ENCODE measurements around the gene SORL1-AS1.
A peak's percentile ranks its signal among the peaks of the same experiment; 100 is the strongest.

The SORL1-AS1 gene

DNA sequence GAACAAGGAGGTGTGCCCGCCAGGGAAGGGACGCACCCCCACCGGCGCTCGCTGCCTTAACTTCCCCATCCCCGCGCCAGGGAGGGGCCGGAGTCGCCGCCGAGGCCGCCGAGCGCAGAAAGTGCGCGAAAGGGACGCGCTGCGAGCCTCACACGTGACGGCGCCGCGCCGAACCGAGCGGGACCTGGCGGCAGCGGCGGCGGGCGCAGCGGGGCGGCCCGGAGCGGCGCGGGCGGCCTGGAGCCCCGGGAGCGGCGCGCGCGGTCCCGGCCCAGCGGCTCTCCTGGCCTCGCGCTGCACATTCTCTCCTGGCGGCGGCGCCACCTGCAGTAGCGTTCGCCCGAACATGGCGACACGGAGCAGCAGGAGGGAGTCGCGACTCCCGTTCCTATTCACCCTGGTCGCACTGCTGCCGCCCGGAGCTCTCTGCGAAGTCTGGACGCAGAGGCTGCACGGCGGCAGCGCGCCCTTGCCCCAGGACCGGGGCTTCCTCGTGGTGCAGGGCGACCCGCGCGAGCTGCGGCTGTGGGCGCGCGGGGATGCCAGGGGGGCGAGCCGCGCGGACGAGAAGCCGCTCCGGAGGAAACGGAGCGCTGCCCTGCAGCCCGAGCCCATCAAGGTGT lies 670 bp downstream of the SORL1-AS1 start, which contains the start of gene SORL1:
Gene SORL1, plus strand, starts transcription at position 329 of the 623 bp plus-strand sequence. Its CDS starts 18 bp downstream, at position 347.
- Mint-ChIP-seq H3K9me3 (no peaks in the 10 kb centered on the region), H3K4me3 (peak within 1 kb of the TSS; percentile 98), H3K27me3 (peaks cover 10% of the 10 kb centered on the region), H3K27ac (peak within 1 kb of the TSS; percentile 94), H3K36me3 (no peaks in the 10 kb centered on the region), H3K4me1 (peaks cover 43% of the 10 kb centered on the region)
- peak; percentile 52 to 59 for DNase-seq (ENCODE audit: low spot score in 2 of 2)
- peak; percentile 67 for ATAC-seq (ENCODE audit: low read depth)

DNA sequence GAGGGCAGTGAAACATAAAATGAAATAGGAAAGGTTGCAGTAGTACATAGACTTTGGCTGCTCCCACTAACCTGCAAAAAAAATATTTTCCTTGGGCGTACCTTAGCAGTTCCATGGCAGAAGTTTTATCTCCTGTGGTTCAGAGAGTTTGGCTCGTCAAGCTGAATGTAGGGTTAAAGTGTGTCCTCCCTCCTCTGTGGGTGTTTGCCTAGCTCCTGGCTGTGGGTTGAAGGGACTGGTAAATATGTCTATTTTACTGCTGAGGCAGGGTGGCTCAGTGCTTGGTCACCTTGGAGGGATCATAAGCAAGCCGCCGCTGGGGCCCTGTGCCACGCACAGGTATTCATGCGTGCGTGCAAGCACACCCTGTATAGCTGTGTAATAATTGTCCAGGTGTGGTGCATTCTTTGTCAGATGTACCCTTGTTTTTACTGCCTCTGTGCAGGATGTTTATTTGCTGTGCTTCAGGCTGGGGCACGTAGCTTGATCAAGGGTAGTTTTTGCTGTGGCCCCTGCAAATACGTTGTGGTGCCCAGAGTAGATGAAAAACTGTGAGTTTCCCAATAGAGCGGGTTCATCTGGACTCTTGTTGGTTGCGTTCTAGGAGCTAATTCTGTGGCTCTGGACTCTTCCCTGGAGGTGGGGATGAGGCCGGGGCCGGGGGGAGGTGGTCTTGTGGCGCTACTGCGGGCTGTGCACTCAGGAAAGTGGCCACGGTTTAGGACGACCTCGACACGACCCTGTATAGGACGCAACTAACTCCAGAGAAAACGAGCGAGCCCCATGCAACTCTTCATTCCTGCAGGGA lies 1.4 kb downstream of the SORL1-AS1 start:
- peaks cover 10% of the 10 kb centered on the region for H3K27me3 Mint-ChIP-seq
- DNase-seq (ENCODE audit: low spot score in 2 of 2) (no peak), ATAC-seq (ENCODE audit: low read depth) (peak; percentile 4)
- H3K4me3 Mint-ChIP-seq, result peak overlapping the region; percentile 98
- H3K4me1 Mint-ChIP-seq, result peaks cover 47% of the 10 kb centered on the region
- H3K27ac Mint-ChIP-seq, result peak overlapping the region; percentile 35
- no peaks in the 10 kb centered on the region for H3K36me3 Mint-ChIP-seq
- H3K9me3 Mint-ChIP-seq, result no peaks in the 10 kb centered on the region

DNA sequence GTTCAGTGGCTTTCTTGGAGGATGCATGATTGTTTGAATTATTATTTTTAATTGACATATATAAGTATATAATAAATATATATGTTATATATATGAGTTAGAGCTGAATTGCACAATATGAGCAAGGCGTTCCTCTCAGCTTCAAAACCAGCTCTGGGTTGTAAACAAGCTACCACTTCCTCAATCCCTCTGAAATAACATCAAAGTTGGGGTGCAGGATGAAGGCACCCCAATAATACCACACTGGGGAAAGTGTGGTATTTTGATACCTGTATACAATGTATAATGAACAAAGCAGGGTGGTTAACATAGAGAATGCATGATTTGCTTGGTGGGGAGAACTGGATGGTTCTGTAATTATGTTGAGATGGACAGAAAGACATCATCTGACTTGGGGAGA lies 2.4 kb downstream of the SORL1-AS1 start:
- DNase-seq (ENCODE audit: low spot score in 2 of 2) (no peak), ATAC-seq (ENCODE audit: low read depth) (no peak)
- no peaks in the 10 kb centered on the region for H3K36me3 Mint-ChIP-seq
- peaks cover 55% of the 10 kb centered on the region for H3K4me1 Mint-ChIP-seq
- peaks cover 10% of the 10 kb centered on the region for H3K27me3 Mint-ChIP-seq
- peak overlapping the region; percentile 98 for H3K4me3 Mint-ChIP-seq
- H3K9me3 Mint-ChIP-seq, result no peaks in the 10 kb centered on the region
- H3K27ac Mint-ChIP-seq, result no peak overlapping the region

DNA sequence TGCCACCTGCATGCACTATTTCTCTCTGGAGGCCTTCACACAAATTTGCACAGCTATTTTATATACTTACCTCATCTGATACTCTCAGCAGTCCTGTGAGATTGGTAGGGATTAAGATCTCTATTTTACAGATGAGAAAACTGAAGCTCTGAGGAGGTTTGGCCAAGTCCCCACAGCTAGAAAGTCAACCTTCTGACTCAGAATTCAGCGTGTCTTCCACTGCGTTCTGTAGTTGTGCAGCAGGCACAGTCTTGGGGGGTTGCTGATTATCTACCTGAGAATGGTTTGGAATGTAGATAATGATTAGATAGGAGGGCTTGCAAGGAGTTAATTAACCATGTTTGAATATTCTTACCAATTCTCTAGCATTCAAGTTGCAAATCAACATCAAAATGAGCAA lies 3.1 kb downstream of the SORL1-AS1 start:
- H3K9me3 Mint-ChIP-seq, result no peaks in the 10 kb centered on the region
- no peak overlapping the region for H3K27ac Mint-ChIP-seq
- peaks cover 10% of the 10 kb centered on the region for H3K27me3 Mint-ChIP-seq
- DNase-seq (ENCODE audit: low spot score in 2 of 2) (no peak), ATAC-seq (ENCODE audit: low read depth) (no peak)
- H3K4me3 Mint-ChIP-seq, result no peak overlapping the region
- H3K4me1 Mint-ChIP-seq, result peaks cover 54% of the 10 kb centered on the region
- no peaks in the 10 kb centered on the region for H3K36me3 Mint-ChIP-seq

DNA sequence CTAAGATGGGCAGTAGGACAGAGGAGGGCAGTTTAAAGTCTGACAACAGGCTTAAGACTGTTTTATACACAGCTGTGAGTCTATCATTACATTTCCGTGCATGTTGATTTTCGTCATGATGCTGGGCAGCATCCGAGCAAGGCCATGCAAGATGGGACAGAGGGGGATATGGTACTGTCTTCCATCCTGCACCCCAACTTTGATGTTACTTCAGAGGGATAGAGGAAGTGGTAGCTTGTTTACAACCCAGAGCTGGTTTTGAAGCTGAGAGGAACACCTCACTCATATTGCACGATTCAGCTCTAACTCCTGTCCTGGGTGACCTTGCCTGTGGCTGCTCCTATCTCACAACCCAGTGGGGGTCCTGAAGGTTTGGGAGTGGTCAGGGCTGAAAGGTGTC lies 3.6 kb downstream of the SORL1-AS1 start:
- Mint-ChIP-seq H3K4me3 (peak overlapping the region; percentile 43), H3K36me3 (no peaks in the 10 kb centered on the region), H3K27me3 (peaks cover 10% of the 10 kb centered on the region), H3K9me3 (no peaks in the 10 kb centered on the region), H3K27ac (peak overlapping the region; percentile 29), H3K4me1 (peaks cover 54% of the 10 kb centered on the region)
- DNase-seq (ENCODE audit: low spot score in 2 of 2) (no peak), ATAC-seq (ENCODE audit: low read depth) (no peak)

DNA sequence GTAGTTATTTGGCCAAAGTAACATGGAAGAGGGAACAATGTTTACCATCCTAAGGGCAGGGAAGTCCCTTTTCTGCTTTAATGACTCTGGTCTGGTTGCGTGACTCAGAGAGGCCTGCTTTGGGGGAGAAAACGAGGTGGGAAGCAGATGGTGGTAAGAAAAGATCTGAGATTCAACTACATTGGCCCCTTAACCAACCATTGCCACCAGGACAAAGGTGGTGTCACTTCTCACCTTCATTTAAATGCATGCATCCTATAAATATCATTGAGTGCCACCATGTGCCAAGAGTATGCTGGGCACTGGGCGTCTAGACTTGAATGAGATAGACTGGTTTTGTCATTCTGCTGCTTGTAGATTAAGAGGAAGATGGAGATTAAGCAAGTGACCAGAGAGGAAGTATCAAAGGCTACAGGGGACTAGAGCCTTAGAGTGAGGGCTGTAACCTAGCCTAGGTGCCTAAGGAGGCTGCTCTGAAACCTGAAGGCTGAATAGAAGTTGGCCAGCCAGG lies 4.3 kb downstream of the SORL1-AS1 start:
- DNase-seq (ENCODE audit: low spot score in 2 of 2) (no peak), ATAC-seq (ENCODE audit: low read depth) (no peak)
- Mint-ChIP-seq H3K27me3 (peaks cover 10% of the 10 kb centered on the region), H3K4me1 (peaks cover 54% of the 10 kb centered on the region), H3K4me3 (no peak overlapping the region), H3K36me3 (no peaks in the 10 kb centered on the region), H3K27ac (no peak overlapping the region), H3K9me3 (no peaks in the 10 kb centered on the region)

DNA sequence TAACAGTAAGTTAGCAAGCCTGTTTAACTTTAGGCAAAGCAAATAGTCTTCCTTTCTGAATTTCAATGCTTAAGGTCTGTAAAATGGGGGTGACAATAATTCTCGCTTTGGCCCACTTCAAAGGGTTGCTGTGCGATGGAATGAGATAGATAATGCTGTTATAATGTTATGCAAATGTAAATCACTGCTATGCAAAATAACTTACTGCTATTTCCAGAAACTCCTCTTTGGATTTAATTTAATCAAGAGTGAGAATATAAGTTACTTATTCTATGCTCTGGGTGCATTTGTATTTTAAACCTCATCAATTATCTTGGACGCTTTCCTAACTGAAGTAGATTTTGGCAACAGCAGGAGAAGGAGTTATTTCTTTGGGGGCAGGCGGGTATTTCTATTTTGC lies 4.8 kb downstream of the SORL1-AS1 start:
- no peaks in the 10 kb centered on the region for H3K9me3 Mint-ChIP-seq
- peaks cover 10% of the 10 kb centered on the region for H3K27me3 Mint-ChIP-seq
- no peak overlapping the region for H3K4me3 Mint-ChIP-seq
- H3K27ac Mint-ChIP-seq, result no peak overlapping the region
- ATAC-seq (ENCODE audit: low read depth) (no peak), DNase-seq (ENCODE audit: low spot score in 2 of 2) (no peak)
- H3K4me1 Mint-ChIP-seq, result peaks cover 51% of the 10 kb centered on the region
- H3K36me3 Mint-ChIP-seq, result no peaks in the 10 kb centered on the region

DNA sequence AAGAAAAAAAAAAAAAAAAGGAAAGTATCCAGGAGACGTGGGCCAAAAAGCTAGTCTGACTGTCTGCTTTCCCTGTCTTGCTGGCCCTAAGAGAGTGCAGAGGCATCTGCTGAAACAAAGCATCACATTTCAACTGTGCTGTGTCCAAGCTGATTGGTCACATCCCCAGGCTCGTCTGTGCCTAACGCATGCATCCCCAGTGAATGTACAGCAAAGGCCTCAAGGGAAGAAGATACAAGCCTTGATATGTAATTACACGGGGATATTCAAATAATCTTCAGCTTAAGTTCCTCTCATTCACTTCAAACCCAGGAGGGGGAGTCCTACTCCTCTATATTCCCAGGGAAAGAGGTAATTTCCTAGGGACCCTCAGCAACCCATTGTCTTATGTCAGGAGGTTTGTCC lies 6.0 kb downstream of the SORL1-AS1 start:
- Mint-ChIP-seq H3K4me3 (no peak overlapping the region), H3K36me3 (no peaks in the 10 kb centered on the region), H3K9me3 (no peaks in the 10 kb centered on the region), H3K27me3 (peaks cover 6% of the 10 kb centered on the region), H3K4me1 (peaks cover 45% of the 10 kb centered on the region), H3K27ac (peak overlapping the region; percentile 7)
- ATAC-seq (ENCODE audit: low read depth) (no peak), DNase-seq (ENCODE audit: low spot score in 2 of 2) (no peak)

DNA sequence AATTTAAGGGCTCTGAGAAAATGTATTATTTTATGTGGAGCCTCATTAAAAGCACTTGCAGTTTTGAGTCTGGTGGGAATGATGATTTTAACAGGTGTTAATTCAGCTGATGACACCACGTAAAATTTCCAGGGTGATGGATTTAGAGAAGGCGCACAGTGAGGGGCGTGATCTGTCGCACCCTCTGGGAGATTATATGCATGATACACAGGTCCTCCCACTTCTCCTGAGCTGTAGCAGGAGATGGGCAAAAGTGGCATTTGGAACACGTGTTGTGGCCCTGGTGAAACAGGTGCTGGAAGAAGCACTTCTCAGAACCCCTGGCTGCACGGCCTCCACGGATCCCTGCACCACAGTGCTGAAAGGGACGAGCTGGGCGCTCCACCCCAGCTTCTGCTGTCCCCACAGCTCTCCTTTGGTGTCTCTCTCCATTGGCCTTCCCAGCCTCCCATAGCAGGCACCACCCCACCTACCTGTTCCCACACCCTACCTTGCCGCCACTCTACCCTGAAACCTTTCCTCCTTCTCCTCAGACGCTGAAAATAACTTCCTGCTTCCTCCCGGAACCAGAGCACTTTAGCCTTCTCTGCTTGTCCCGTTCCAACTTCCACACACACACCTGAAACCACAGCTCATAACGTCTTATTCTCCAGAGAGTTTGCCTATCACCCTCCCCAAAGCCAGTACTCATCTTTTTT lies 7.5 kb downstream of the SORL1-AS1 start:
- Mint-ChIP-seq H3K36me3 (no peaks in the 10 kb centered on the region), H3K9me3 (no peaks in the 10 kb centered on the region), H3K27ac (peak overlapping the region; percentile 7), H3K4me3 (peak overlapping the region; percentile 6), H3K27me3 (peaks cover 2% of the 10 kb centered on the region), H3K4me1 (peaks cover 31% of the 10 kb centered on the region)
- ATAC-seq (ENCODE audit: low read depth), result no peak
- DNase-seq (ENCODE audit: low spot score in 2 of 2), result no peak

DNA sequence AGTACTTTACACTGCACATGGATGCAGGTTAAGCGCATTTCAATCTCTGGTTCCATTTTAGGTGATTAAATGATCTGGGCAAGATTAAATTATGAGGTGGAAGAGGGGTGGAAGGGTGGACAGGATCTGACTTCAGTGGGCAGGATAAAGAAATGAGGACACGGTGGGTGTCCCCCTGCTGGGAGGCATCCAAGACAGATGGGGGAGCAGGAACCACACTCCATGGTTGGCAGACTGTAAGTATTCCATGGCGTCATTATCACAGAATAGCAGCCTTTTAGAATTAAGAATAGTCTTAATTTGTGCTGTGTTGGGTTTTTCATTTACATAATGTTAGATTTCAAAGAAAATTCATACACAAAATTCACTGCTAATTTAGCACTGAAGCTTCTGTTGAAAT lies 8.2 kb downstream of the SORL1-AS1 start:
- DNase-seq (ENCODE audit: low spot score in 2 of 2), result no peak
- no peak for ATAC-seq (ENCODE audit: low read depth)
- Mint-ChIP-seq H3K9me3 (no peaks in the 10 kb centered on the region), H3K4me3 (no peak overlapping the region), H3K27ac (no peak overlapping the region), H3K36me3 (no peaks in the 10 kb centered on the region), H3K27me3 (peaks cover 2% of the 10 kb centered on the region), H3K4me1 (peaks cover 29% of the 10 kb centered on the region)

DNA sequence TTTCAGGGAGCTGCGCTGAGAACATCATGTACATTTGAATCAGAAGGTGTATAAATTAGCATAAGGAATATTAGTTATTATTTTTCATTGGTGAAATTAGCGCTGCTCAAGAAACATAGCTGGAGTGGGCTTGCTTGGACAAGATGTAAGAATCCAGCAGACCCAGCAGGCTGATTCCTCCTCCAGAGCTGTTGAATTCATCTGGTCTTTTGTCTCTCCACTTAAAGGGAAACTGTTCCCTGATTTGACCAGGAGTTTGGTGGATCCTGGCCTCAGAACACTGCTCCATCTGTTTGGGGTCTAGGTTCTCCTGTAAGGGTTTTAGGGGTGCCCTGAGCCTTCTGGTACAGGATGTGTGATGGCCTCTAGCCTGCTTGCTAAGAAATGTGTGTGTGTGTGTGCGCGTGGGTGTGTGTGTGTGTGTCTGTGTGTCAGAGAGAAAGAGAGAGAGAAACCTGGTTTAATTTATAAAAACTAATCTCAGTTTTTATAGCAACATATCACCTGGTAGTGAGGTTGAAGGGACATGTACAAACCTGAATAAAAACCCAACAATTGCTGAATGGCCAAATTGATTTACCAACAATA lies 9.0 kb downstream of the SORL1-AS1 start:
- no peak overlapping the region for H3K4me3 Mint-ChIP-seq
- H3K4me1 Mint-ChIP-seq, result peaks cover 25% of the 10 kb centered on the region
- no peaks in the 10 kb centered on the region for H3K27me3 Mint-ChIP-seq
- H3K9me3 Mint-ChIP-seq, result no peaks in the 10 kb centered on the region
- DNase-seq (ENCODE audit: low spot score in 2 of 2) (no peak), ATAC-seq (ENCODE audit: low read depth) (no peak)
- no peaks in the 10 kb centered on the region for H3K36me3 Mint-ChIP-seq
- no peak overlapping the region for H3K27ac Mint-ChIP-seq

DNA sequence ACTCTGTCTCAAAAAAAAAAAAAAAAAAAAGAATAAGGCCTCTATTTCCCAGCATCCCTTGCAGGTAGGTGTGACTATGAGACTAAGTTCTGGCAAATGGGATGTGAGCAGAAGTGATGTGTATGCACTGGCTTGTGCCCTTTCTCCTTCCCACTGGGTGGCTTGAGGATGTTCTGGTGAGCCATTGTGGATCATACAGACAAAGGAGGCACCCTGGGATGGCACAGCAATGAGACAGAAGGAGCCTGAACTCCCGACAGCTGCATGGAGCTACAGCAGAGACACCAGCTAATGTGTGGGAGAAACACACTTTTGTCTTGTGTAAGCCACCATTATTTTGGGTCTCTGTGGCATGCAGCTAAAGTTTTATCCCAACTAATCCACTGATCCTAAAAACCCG lies 11.2 kb downstream of the SORL1-AS1 start:
- H3K27me3 Mint-ChIP-seq, result peaks cover 2% of the 10 kb centered on the region
- ATAC-seq (ENCODE audit: low read depth) (no peak), DNase-seq (ENCODE audit: low spot score in 2 of 2) (no peak)
- H3K36me3 Mint-ChIP-seq, result no peaks in the 10 kb centered on the region
- H3K9me3 Mint-ChIP-seq, result no peaks in the 10 kb centered on the region
- H3K4me3 Mint-ChIP-seq, result no peak overlapping the region
- peaks cover 10% of the 10 kb centered on the region for H3K4me1 Mint-ChIP-seq
- no peak overlapping the region for H3K27ac Mint-ChIP-seq

DNA sequence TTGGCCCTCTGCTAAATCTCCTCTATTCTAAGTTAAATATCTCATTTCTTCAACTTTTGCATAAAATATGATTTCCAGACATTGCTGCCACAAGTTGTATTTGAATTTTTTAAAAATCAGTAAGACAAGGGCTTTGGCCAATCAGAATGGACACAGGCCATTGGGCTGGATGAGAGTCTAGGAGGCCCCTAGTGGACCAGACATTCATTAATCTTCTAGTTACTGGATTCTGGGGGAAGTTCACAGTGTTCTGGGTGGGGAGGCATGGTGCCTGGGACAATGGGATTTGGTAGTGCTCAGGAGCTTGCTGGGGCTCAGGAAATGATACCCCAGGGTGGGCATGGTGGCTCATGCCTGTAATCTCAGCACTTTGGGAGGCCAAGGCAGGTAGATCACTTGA lies 13.0 kb downstream of the SORL1-AS1 start:
- no peak for DNase-seq (ENCODE audit: low spot score in 2 of 2)
- Mint-ChIP-seq H3K4me1 (no peaks in the 10 kb centered on the region), H3K27ac (no peak overlapping the region), H3K36me3 (no peaks in the 10 kb centered on the region), H3K27me3 (peaks cover 2% of the 10 kb centered on the region), H3K9me3 (no peaks in the 10 kb centered on the region), H3K4me3 (no peak overlapping the region)
- ATAC-seq (ENCODE audit: low read depth), result no peak

DNA sequence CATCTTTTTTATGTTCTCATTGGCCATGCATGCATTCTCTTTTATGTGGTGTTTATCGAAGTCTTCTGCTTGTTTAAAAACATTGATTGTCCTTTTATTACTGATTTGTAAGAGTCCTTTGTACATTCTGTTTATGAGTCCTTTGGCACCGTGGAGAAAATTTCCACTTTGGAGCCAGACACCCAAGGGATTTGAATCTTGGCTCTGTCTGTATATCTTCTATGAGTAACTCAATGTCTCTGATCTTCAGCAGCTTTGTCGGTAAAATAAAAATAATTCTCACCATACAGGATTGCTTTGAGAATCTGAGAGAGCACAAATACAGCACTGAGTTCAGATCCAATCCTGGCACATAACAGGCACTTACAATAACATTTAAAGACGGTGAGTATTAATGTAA lies 13.4 kb downstream of the SORL1-AS1 start:
- no peaks in the 10 kb centered on the region for H3K9me3 Mint-ChIP-seq
- H3K4me3 Mint-ChIP-seq, result no peak overlapping the region
- no peak overlapping the region for H3K27ac Mint-ChIP-seq
- H3K27me3 Mint-ChIP-seq, result peaks cover 2% of the 10 kb centered on the region
- no peaks in the 10 kb centered on the region for H3K36me3 Mint-ChIP-seq
- ATAC-seq (ENCODE audit: low read depth) (no peak), DNase-seq (ENCODE audit: low spot score in 2 of 2) (no peak)
- no peaks in the 10 kb centered on the region for H3K4me1 Mint-ChIP-seq

Data from memory B cell (primary cell).